GM08714 (cell line): ENCODE data around the gene ZNF213.
A peak's percentile ranks its signal among the peaks of the same experiment; 100 is the strongest.

Experiments used
- H3K4me3 ChIP-seq: fragments of 200-500 bp; sonication (Bioruptor generic); 2 replicates; pipeline ENCODE4 v1.5.1; 2014; ENCODE audit warnings: mild to moderate bottlenecking, low read length, inconsistent platforms
- ZNF274 ChIP-seq: IDR thresholded peaks from 2 replicates; pipeline ENCODE4 v1.6.1; 2012; ENCODE audit warnings: mild to moderate bottlenecking, low read depth, low read length

Gene ZNF213

GRCh38 chr16:3145660-3146059 is 10.8 kb downstream of the ZNF213 start:
- H3K4me3 ChIP-seq, result no peak overlapping the region
- no peak for TF ChIP-seq ZNF274

DNA sequence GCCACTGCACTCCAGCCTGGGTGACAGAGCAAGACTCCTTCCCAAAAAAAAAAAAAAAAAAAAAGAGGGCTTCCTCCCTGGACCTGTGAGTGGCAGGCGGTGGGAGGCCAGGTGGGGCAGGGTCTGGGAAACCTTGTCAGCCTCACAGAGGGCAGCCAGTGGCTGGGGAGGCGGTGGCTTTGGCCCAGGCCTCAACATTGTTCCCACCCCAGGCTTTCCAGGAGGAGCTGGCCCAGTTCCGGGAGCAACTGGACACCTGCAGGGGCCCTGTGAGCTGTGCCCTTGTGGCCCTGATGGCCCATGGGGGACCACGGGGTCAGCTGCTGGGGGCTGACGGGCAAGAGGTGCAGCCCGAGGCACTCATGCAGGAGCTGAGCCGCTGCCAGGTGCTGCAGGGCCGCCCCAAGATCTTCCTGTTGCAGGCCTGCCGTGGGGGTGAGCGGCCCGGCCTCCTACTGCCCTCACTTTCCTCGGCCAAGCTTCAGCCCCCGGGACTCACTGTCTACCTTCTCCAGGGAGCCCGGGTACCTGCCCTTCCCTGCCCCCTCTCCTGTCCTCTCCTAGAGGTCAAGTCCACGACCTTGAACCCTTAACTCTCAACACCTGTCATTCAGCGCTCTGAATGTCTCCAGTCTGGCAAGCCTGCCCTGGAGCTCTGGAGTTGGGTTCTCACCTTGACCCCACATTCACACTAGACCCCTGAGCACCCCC is 12.4 kb downstream of the ZNF213 start:
- TF ChIP-seq ZNF274, result no peak

GRCh38 chr16:3147757-3148104 is 12.9 kb downstream of the ZNF213 start:
- H3K4me3 ChIP-seq, result no peak overlapping the region
- no peak for TF ChIP-seq ZNF274

More for the DNA sequence above, 12.4 kb downstream of the ZNF213 start:
- H3K4me3 ChIP-seq, result no peak overlapping the region

- TF ChIP-seq ZNF274, result no peak
- H3K4me3 ChIP-seq, result no peak overlapping the region
Observed at GRCh38 chr16:3148256-3149192, 13.7 kb downstream of the ZNF213 start.

DNA sequence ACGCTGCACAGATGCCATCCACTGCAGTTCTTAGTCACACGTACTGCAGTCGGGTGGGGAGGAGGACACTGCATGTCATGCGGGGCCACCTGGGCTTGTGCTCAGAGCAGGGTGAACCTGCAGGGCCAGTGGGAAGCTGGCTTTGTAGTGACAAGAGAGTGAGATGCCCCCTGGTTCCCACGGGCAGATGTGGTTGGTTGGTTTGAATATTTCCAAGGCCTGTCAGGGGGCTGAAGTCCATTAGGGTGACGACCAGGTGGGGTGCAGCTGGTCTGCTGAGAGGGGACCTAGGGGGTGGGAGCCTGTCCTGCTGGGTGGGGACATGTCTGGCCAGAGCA is 14.3 kb downstream of the ZNF213 start:
- no peak for TF ChIP-seq ZNF274
- no peak overlapping the region; the same call in 1 of the 2 replicates for H3K4me3 ChIP-seq

- peak overlapping the region; percentile 59; the same call in 1 of the 2 replicates for H3K4me3 ChIP-seq
- no peak for TF ChIP-seq ZNF274
Observed at GRCh38 chr16:3149630-3150345, 15.0 kb downstream of the ZNF213 start.

- TF ChIP-seq ZNF274, result no peak
- H3K4me3 ChIP-seq, result peak overlapping the region; percentile 59; the same call in 1 of the 2 replicates
Observed at GRCh38 chr16:3150346-3151218, 15.8 kb downstream of the ZNF213 start.

DNA sequence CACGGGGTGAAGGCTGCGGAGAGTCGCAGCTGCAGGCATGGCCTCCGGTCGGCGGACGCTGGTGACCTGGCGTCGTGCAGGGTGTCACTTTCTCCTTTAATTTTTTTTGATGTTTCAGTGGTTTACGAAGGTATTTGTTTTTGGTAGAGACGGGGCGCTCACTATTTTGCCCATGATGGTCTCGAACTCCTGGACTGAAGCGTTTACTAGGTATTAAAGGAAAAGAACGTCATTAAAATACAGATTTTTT is 17.1 kb downstream of the ZNF213 start:
- no peak for TF ChIP-seq ZNF274
- H3K4me3 ChIP-seq, result peak overlapping the region; percentile 26; the same call in 1 of the 2 replicates

DNA sequence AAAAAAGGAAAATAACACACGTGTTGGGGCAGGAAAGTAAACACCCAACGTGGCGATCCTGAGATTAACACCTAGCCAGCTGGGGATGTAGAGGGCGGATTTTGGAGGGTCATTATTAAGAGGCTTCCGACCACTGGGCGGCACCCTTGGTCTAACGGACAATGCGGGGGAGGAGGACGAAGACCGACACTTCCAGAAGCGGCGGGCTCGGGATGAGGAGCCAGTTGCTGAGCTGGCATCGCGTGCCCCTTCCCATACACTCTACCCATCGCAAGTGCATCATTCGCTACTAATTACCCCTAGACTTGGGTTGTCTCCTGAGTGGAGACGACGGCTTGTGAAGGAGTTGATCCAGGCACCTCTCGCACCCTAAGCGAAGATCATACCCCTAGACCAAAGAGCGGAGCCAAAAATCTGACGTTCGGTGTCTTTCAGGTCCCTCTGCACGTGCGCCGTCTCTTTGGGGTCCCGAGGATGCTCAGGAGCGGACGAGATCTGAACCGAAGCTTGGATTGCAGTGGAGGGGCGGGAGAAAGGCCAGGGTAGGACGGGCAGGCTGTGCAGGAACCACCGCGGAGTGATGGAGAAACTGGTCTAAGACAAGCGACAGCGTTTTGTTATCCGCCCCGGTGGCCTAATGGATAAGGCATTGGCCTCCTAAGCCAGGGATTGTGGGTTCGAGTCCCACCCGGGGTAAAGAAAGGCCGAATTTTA is 17.6 kb downstream of the ZNF213 start:
- H3K4me3 ChIP-seq, result peak overlapping the region; percentile 26; the same call in 1 of the 2 replicates
- no peak for TF ChIP-seq ZNF274

GRCh38 chr16:3152991-3153368 is 18.2 kb downstream of the ZNF213 start:
- TF ChIP-seq ZNF274, result no peak
- H3K4me3 ChIP-seq, result no peak overlapping the region

GRCh38 chr16:3155181-3155580 is 20.4 kb downstream of the ZNF213 start:
- no peak for TF ChIP-seq ZNF274
- no peak overlapping the region for H3K4me3 ChIP-seq

GRCh38 chr16:3155972-3156371 is 21.1 kb downstream of the ZNF213 start:
- no peak for TF ChIP-seq ZNF274
- H3K4me3 ChIP-seq, result no peak overlapping the region
